Trophoblast cell (in vitro differentiated cells and primary cell): ENCODE measurements around the gene COL5A1.

Source experiments
- DNase-seq, 2 donors: peaks; one replicate each; pipeline ENCODE4 v3.0.0-alpha.2; 2016
- H2AFZ ChIP-seq: 2 replicates; pipeline ENCODE4 v1.6.1; 2013; ENCODE audit warnings: low read length, moderate library complexity, mild to moderate bottlenecking; ENCODE audit not compliant: insufficient read depth, poor library complexity
- H2AK5ac ChIP-seq: 2 replicates; pipeline ENCODE4 v1.6.1; 2013; ENCODE audit warnings: mild to moderate bottlenecking, low read length
- H2BK120ac ChIP-seq: 2 replicates; pipeline ENCODE4 v1.6.1; 2013; ENCODE audit warnings: low read length, mild to moderate bottlenecking, moderate library complexity; ENCODE audit not compliant: insufficient read depth, poor library complexity
- H2BK12ac ChIP-seq: 2 replicates; pipeline ENCODE4 v1.6.1; 2013; ENCODE audit warnings: mild to moderate bottlenecking, low read length, moderate library complexity
- H2BK5ac ChIP-seq: 2 replicates; pipeline ENCODE4 v1.6.1; 2013; ENCODE audit warnings: low read length, low read depth, moderate library complexity, mild to moderate bottlenecking; ENCODE audit not compliant: poor library complexity
- H3K14ac ChIP-seq: 2 replicates; pipeline ENCODE4 v1.6.1; 2013; ENCODE audit warnings: mild to moderate bottlenecking, low read length
- H3K18ac ChIP-seq: 2 replicates; pipeline ENCODE4 v1.6.1; 2013; ENCODE audit warnings: mild to moderate bottlenecking, low read length
- H3K23ac ChIP-seq: 2 replicates; pipeline ENCODE4 v1.6.1; 2013; ENCODE audit warnings: low read length
- H3K27ac ChIP-seq: 2 replicates; pipeline ENCODE4 v1.5.1; 2013; ENCODE audit warnings: low read depth, mild to moderate bottlenecking, inconsistent platforms, low read length, moderate library complexity
- H3K27me3 ChIP-seq: 2 replicates; pipeline ENCODE4 v1.6.1; 2013; ENCODE audit warnings: inconsistent platforms, mild to moderate bottlenecking, low read length, moderate library complexity; ENCODE audit not compliant: insufficient read depth
- H3K36me3 ChIP-seq, 2 experiments: 1 replicate in 1 of 2; 2 replicates in 1 of 2; pipeline ENCODE4 v1.6.1; 2013; ENCODE audit warnings: low read length in 2 of 2, mild to moderate bottlenecking in 2 of 2, moderate library complexity in 1 of 2; ENCODE audit not compliant: insufficient read depth in 2 of 2, control insufficient read depth in 1 of 2
- H3K4ac ChIP-seq: 2 replicates; pipeline ENCODE4 v1.6.1; 2013; ENCODE audit warnings: low read depth, mild to moderate bottlenecking, low read length, moderate library complexity
- H3K4me1 ChIP-seq, 2 experiments: 1 replicate in 1 of 2; 2 replicates in 1 of 2; pipeline ENCODE4 v1.6.1; 2013; ENCODE audit warnings: low read length in 2 of 2, mild to moderate bottlenecking in 2 of 2, moderate library complexity in 1 of 2; ENCODE audit not compliant: insufficient read depth in 2 of 2, control insufficient read depth in 1 of 2
- H3K4me2 ChIP-seq: 2 replicates; pipeline ENCODE4 v1.6.1; 2013; ENCODE audit warnings: inconsistent platforms, mild to moderate bottlenecking, low read length, moderate library complexity
- H3K4me3 ChIP-seq: 2 replicates; pipeline ENCODE4 v1.5.1; 2013; ENCODE audit warnings: mild to moderate bottlenecking, low read depth, low read length, inconsistent platforms
- H3K79me1 ChIP-seq: one replicate; pipeline ENCODE4 v1.6.1; 2013; ENCODE audit warnings: low read length
- H3K79me2 ChIP-seq: 2 replicates; pipeline ENCODE4 v1.6.1; 2013; ENCODE audit warnings: low read length, mild to moderate bottlenecking; ENCODE audit not compliant: control insufficient read depth, insufficient read depth, poor library complexity
- H3K9ac ChIP-seq: 2 replicates; pipeline ENCODE4 v1.6.1; 2013; ENCODE audit warnings: mild to moderate bottlenecking, low read length
- H3K9me3 ChIP-seq: 2 replicates; pipeline ENCODE4 v1.6.1; 2013; ENCODE audit warnings: low read depth, mild to moderate bottlenecking, control low read depth, inconsistent platforms, low read length; ENCODE audit not compliant: insufficient read depth
- H4K12ac ChIP-seq: 2 replicates; pipeline ENCODE4 v1.6.1; 2013; ENCODE audit warnings: low read depth, mild to moderate bottlenecking, low read length, moderate library complexity
- H4K8ac ChIP-seq: 2 replicates; pipeline ENCODE4 v1.6.1; 2013; ENCODE audit warnings: low read depth, mild to moderate bottlenecking, low read length, moderate library complexity
- H4K91ac ChIP-seq: one replicate; pipeline ENCODE4 v1.6.1; 2013; ENCODE audit warnings: low read depth, mild to moderate bottlenecking, low read length, moderate library complexity
- WGBS: extraction: QIAGEN DNeasy Blood & Tissue Kit; methylation state at CpG from one replicate; pipeline ENCODE4 v1.1.7; 2013; ENCODE audit warnings: missing lambda C conversion rate; ENCODE audit not compliant: insufficient read length, insufficient coverage; ENCODE audit errors: extremely low coverage; 5-methylcytosine and 5-hydroxymethylcytosine counted together

Gene COL5A1

GRCh38 chr9:134847138-134847537, 205.5 kb downstream of the COL5A1 start:
- no peak for DNase-seq
- H3K9ac ChIP-seq: no peak overlapping the region
- no peak overlapping the region for H2BK12ac ChIP-seq
- WGBS: no CpG with 5 or more reads among the region's 3 CpGs
- no peak overlapping the region for H3K18ac ChIP-seq
- H3K4me3 ChIP-seq: peak overlapping the region; percentile 56
- no peak overlapping the region for H3K23ac ChIP-seq
- no peak overlapping the region for H3K14ac ChIP-seq
- no peak overlapping the region for H2AFZ ChIP-seq
- H4K12ac ChIP-seq: no peak overlapping the region
- H3K4ac ChIP-seq: no peak overlapping the region
- no peaks in the 10 kb centered on the region for H3K79me2 ChIP-seq
- H2AK5ac ChIP-seq: no peak overlapping the region
- H4K8ac ChIP-seq: no peak overlapping the region
- peaks cover 43% of the 10 kb centered on the region for H3K9me3 ChIP-seq
- H2BK120ac ChIP-seq: no peak overlapping the region
- H3K27ac ChIP-seq: no peak overlapping the region
- no peak overlapping the region for H4K91ac ChIP-seq
- no peak overlapping the region for H2BK5ac ChIP-seq
- peaks cover 27 to 37% of the 10 kb centered on the region in 2 experiments for H3K36me3 ChIP-seq
- H3K27me3 ChIP-seq: no peaks in the 10 kb centered on the region
- no peaks in the 10 kb centered on the region for H3K4me1 ChIP-seq
- no peaks in the 10 kb centered on the region for H3K79me1 ChIP-seq
- H3K4me2 ChIP-seq: no peak overlapping the region

GRCh38 chr9:134847752-134848432, 206.3 kb downstream of the COL5A1 start:
- no peak overlapping the region for H3K4me2 ChIP-seq
- H3K27ac ChIP-seq: no peak overlapping the region
- H3K4ac ChIP-seq: no peak overlapping the region
- no peaks in the 10 kb centered on the region for H3K4me1 ChIP-seq
- H2AFZ ChIP-seq: no peak overlapping the region
- H3K79me1 ChIP-seq: no peaks in the 10 kb centered on the region
- no peak overlapping the region for H4K8ac ChIP-seq
- H3K14ac ChIP-seq: no peak overlapping the region
- no peak overlapping the region for H3K23ac ChIP-seq
- H2AK5ac ChIP-seq: no peak overlapping the region
- H3K9me3 ChIP-seq: peaks cover 48% of the 10 kb centered on the region
- no peaks in the 10 kb centered on the region for H3K27me3 ChIP-seq
- H3K18ac ChIP-seq: no peak overlapping the region
- peaks cover 21 to 29% of the 10 kb centered on the region in 2 experiments for H3K36me3 ChIP-seq
- DNase-seq: no peak
- H2BK12ac ChIP-seq: no peak overlapping the region
- H4K91ac ChIP-seq: no peak overlapping the region
- H4K12ac ChIP-seq: no peak overlapping the region
- H3K4me3 ChIP-seq: peak overlapping the region; percentile 56
- no peak overlapping the region for H2BK5ac ChIP-seq
- H3K79me2 ChIP-seq: no peaks in the 10 kb centered on the region
- WGBS: no CpG with 5 or more reads among the region's 16 CpGs
- H3K9ac ChIP-seq: no peak overlapping the region
- H2BK120ac ChIP-seq: no peak overlapping the region

- H2BK120ac ChIP-seq: no peak overlapping the region
- no peak overlapping the region for H3K23ac ChIP-seq
- H3K79me2 ChIP-seq: no peaks in the 10 kb centered on the region
- DNase-seq: no peak
- no peak overlapping the region for H3K4me3 ChIP-seq
- H3K4ac ChIP-seq: no peak overlapping the region
- H3K9ac ChIP-seq: no peak overlapping the region
- peaks cover 48% of the 10 kb centered on the region for H3K9me3 ChIP-seq
- no peak overlapping the region for H3K27ac ChIP-seq
- H2AK5ac ChIP-seq: no peak overlapping the region
- no peak overlapping the region for H2AFZ ChIP-seq
- H3K18ac ChIP-seq: no peak overlapping the region
- H3K27me3 ChIP-seq: no peaks in the 10 kb centered on the region
- H3K79me1 ChIP-seq: no peaks in the 10 kb centered on the region
- H4K91ac ChIP-seq: no peak overlapping the region
- no CpG with 5 or more reads among the region's 10 CpGs for WGBS
- no peak overlapping the region for H3K14ac ChIP-seq
- no peak overlapping the region for H4K12ac ChIP-seq
- H2BK12ac ChIP-seq: no peak overlapping the region
- no peak overlapping the region for H3K4me2 ChIP-seq
- peaks cover 18 to 24% of the 10 kb centered on the region in 2 experiments for H3K36me3 ChIP-seq
- H2BK5ac ChIP-seq: no peak overlapping the region
- no peaks in the 10 kb centered on the region for H3K4me1 ChIP-seq
- H4K8ac ChIP-seq: no peak overlapping the region
These were observed 206.9 kb downstream of the COL5A1 start for GRCh38 chr9:134848504-134848903.

- Histone ChIP-seq H3K9ac (no peak overlapping the region), H3K79me1 (no peaks in the 10 kb centered on the region), H3K27me3 (no peaks in the 10 kb centered on the region), H2BK5ac (no peak overlapping the region), H3K23ac (no peak overlapping the region), H4K8ac (no peak overlapping the region), H3K4me1 (no peaks in the 10 kb centered on the region), H3K4me2 (no peak overlapping the region), H3K79me2 (no peaks in the 10 kb centered on the region), H3K18ac (no peak overlapping the region), H3K27ac (no peak overlapping the region), H3K4me3 (no peak overlapping the region), H3K36me3 (peaks cover 2 to 7% of the 10 kb centered on the region in 2 experiments), H2AK5ac (no peak overlapping the region), H4K12ac (no peak overlapping the region), H2BK120ac (no peak overlapping the region), H3K4ac (no peak overlapping the region), H3K9me3 (peaks cover 60% of the 10 kb centered on the region), H2BK12ac (no peak overlapping the region), H3K14ac (no peak overlapping the region), H2AFZ (no peak overlapping the region), H4K91ac (no peak overlapping the region)
- WGBS: no CpG with 5 or more reads among the region's 9 CpGs
- no peak for DNase-seq
These were observed 209.0 kb downstream of the COL5A1 start for GRCh38 chr9:134850611-134851010.
